Subcutaneous adipose tissue (tissue), 4 donors: ENCODE data around the gene PNLIPRP3. TPM values are rescaled to one million over a fixed set of nuclear protein-coding genes. Genes with fewer than 3 reads are reported as not detected.

Source experiments
- total RNA-seq, 4 donors: library from RNA; depleted of rRNA; stranded (reverse); fragments of >200 nt; gene quantifications; one replicate each; pipeline ENCODE4 v1.1.0, GENCODE V29; 2016
- TF ChIP-seq, protein P1 (sequence below): fragments of 450-650 bp; IDR thresholded peaks from one replicate; pipeline ENCODE4 v1.5.1; 2016; ENCODE audit warnings: low read depth, mild to moderate bottlenecking, control low read depth, antibody characterized with exemption, moderate library complexity

PNLIPRP3 gene
- total RNA-seq, 4 donors from 2014 or later, result 1.5 to 3.7 (median 2.2) TPM

DNA sequence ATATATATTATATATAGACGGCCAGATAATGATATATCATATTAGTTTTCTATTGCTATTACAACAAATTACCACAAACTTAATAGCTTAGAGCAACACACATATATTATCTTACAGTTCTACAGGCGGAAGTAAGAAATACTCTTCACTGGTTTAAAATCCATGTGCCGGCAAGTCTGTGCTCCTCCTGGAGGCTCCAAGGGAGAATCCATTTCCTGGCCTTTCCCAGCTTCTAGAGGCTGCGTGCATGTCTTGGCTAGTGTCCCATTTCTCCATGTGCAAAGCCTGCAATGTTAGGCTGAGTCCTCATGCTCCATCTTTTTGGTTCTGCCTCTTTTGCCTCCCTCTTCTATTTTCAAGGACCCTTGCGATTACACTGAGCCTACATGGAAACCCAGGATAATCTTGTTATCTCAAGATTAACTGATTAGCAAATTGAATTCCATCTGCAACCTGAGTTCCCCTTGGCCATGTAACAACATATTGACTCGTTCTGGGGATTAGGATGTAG, 23.9 kb upstream of the PNLIPRP3 start:
- TF ChIP-seq, protein P1, sequence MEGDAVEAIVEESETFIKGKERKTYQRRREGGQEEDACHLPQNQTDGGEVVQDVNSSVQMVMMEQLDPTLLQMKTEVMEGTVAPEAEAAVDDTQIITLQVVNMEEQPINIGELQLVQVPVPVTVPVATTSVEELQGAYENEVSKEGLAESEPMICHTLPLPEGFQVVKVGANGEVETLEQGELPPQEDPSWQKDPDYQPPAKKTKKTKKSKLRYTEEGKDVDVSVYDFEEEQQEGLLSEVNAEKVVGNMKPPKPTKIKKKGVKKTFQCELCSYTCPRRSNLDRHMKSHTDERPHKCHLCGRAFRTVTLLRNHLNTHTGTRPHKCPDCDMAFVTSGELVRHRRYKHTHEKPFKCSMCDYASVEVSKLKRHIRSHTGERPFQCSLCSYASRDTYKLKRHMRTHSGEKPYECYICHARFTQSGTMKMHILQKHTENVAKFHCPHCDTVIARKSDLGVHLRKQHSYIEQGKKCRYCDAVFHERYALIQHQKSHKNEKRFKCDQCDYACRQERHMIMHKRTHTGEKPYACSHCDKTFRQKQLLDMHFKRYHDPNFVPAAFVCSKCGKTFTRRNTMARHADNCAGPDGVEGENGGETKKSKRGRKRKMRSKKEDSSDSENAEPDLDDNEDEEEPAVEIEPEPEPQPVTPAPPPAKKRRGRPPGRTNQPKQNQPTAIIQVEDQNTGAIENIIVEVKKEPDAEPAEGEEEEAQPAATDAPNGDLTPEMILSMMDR, result no peak

DNA sequence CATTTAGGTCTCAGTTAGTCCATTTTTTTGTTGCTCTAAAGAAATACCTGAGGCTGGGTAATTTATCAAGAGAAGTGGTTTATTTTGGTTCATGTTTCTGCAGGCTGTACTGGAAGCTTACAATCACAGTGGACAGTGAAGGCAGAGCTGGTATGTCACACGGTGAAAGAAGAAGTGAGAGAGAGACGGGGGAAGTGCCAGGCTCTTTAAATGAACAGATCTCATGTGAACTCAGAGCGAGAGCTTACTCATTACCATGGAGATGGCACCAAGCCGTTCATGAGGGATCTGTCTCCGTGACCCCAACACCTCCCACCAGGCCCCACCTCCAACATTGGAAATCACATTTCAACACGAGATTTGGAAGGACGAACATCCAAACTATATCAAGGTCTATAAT, 18.9 kb upstream of the PNLIPRP3 start:
- TF ChIP-seq, protein P1, result no peak

DNA sequence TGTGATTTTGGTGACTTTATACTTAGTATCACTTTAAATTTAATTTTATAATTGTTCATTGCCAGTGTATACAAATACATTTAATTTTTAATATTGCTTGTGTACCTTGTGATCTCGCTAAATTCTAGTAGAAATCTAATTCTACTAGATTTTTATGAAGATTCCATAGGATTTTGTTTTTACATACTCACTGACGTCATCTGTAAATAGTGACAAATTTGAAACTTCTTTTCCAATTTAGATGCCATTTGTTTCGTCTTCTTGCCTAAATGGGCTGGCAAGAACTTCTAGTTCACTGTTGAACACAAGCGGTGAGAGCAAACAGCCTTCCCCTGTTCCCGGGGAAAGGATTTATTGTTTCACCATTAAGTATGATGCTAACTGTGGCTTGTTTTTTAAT, 17.3 kb upstream of the PNLIPRP3 start:
- TF ChIP-seq, protein P1, result no peak

DNA sequence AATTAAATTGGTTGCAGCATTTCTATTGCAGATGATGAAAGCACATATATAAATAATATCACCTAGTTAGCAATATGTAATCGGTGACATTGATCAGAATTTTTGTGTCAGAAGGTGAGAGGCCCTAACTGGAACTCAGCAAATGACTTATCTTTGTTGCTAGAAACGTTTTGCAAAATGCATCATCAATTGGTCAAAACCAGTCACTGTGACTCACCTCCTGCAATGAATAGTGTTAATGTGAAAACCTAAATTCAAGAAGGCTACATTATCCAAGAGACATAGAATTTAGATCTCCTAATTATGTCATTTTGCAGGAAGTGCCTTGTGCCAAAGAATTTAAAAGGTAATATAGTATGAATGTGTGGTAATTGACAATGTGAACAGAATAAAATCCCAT, 9.8 kb upstream of the PNLIPRP3 start:
- TF ChIP-seq, protein P1, result no peak

DNA sequence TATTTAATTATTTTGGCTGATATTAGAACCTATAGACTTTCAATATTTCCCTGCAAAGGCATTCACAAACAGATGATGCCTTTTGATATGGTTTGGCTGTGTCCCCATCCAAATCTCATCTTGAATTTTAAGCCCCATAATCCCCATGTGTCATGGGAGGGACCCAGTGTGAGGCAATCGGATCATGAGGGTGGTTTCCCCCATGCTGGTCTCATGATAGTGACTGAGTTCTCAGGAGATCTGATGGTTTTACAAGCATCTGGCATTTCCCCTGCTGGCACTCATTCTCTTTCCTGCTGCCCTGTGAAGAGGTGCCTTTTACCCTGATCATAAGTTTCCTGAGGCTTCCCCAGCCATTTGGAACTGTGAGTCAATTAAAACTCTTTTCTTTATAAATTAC, 9.3 kb upstream of the PNLIPRP3 start:
- TF ChIP-seq, protein P1, result no peak

DNA sequence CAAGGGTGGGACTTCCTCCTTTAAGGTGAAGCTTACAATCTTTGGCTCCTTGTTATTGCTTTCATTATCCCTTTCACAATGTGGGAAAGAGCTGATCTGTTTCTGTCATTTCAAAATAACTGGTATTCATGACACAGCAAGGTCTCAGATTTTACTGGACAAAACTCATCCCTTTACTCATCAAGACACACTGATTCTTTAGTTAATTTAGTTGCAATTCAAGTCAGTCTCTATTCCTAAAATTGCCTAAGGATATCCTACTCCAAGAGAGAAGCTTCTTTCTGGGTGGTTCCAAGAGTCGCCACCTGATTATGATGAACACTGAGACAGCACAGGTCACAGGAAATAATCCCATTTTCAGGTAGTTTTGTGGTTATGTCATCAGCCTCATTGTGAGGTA, 5.8 kb upstream of the PNLIPRP3 start:
- TF ChIP-seq, protein P1, result no peak

DNA sequence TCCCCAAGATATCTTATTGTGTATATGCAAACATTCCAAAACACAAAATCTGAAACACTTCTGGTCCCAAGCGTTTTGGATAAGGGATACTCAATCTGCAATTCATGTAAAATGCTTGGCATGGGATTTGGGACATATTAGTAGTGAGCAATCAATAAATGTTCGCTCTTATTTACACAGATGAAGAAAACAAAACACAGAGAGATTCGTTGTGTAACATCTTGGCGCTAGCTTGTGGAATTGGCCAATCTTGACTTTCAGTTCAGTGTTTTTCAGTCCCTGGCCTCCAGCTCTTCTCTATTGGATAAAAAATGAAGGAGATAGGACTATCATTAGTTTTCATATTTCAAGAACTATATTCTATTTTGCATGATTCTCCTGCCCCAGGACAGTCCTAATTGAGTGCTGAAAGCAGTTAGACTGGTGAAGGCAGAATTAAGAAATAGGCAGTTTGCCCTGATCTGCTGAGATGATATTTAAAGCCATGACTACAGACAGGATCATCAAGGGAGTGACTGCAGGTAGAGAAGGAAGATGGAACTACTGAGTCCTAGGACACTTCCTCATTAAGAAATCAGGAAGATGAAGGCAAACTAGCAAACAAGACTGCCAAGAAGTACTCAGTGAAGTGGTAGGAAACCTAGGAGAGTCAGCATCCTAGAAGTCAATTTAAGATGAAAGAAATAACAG, 1.8 kb downstream of the PNLIPRP3 start:
- TF ChIP-seq, protein P1, result no peak
